Endothelial cell of umbilical vein (primary cell): ENCODE measurements around the gene IL18. TPM values are rescaled to one million over a fixed set of nuclear protein-coding genes. Genes with fewer than 3 reads are reported as not detected.

Experiments used
- BruUV-seq: library from RNA; stranded (reverse); fragments of 400-500 nt; replicated peaks from 2 replicates; lab custom pipeline; 2021; lab: Mats Ljungman, UMichigan
- CTCF ChIA-PET: fragments of 300-600, 350-600 bp; sonication (Branson Sonifier 250); formaldehyde crosslinking; loops from one replicate; lab custom pipeline; 2021; ENCODE audit warnings: antibody characterized with exemption, inconsistent platforms; lab: Charles Lee
- POLR2A ChIA-PET: fragments of 300-600, 350-600 bp; sonication (Branson Sonifier 250); formaldehyde crosslinking; loops from one replicate; lab custom pipeline; 2021; ENCODE audit warnings: antibody characterized with exemption, inconsistent platforms; lab: Charles Lee
- DNase-seq: peaks from one replicate; pipeline ENCODE4 v3.0.0-alpha.2; 2011; ENCODE audit warnings: low read depth, low spot score
- FAIRE-seq: peaks from 2 replicates; lab custom pipeline; 2011; peaks lifted over from hg19 to GRCh38; lab: Jason Lieb, UNC
- H2AFZ ChIP-seq: 2 replicates; pipeline ENCODE4 v1.6.0; 2012; ENCODE audit warnings: low read depth, low read length, control low read depth, inconsistent platforms
- H3K27ac ChIP-seq: 2 replicates; pipeline ENCODE4 v1.5.1; 2011; ENCODE audit warnings: low read depth, mild to moderate bottlenecking, control low read depth, low read length, moderate library complexity; ENCODE audit not compliant: insufficient read depth
- H3K27me3 ChIP-seq, 2 experiments: 2 replicates each; pipeline versions ENCODE4 v1.6.0 to v1.6.1; 2011; ENCODE audit warnings: low read length in 2 of 2, mixed read lengths in 1 of 2; ENCODE audit not compliant: control insufficient read depth in 2 of 2, insufficient read depth in 2 of 2
- H3K36me3 ChIP-seq, 2 experiments: 2 replicates in 1 of 2; 3 replicates in 1 of 2; pipeline ENCODE4 v1.5.1; 2011; ENCODE audit warnings: low read length in 2 of 2, mild to moderate bottlenecking in 1 of 2, moderate library complexity in 1 of 2; ENCODE audit not compliant: control insufficient read depth in 2 of 2, insufficient read depth in 2 of 2; ENCODE audit errors: extremely low read depth in 1 of 2
- H3K4me1 ChIP-seq: 3 replicates; pipeline ENCODE4 v1.5.1; 2011; ENCODE audit warnings: mild to moderate bottlenecking, low read length; ENCODE audit not compliant: control insufficient read depth, insufficient read depth; ENCODE audit errors: extremely low read depth
- H3K4me2 ChIP-seq: 2 replicates; pipeline ENCODE4 v1.6.1; 2011; ENCODE audit warnings: low read length, control low read depth, mixed read lengths; ENCODE audit not compliant: insufficient read depth
- H3K4me3 ChIP-seq, 3 experiments: fragments of 200-600 bp in 1 of 3; sonication (generic), shearing (Covaris generic) in 1 of 3; replicated peaks in 1 of 3; 2 replicates each; pipeline ENCODE4 v1.5.1; 2011 to 2016; ENCODE audit warnings: control low read depth in 3 of 3, low read length in 3 of 3, mild to moderate bottlenecking in 2 of 3, inconsistent platforms in 1 of 3, low read depth in 1 of 3, moderate library complexity in 1 of 3; ENCODE audit not compliant: insufficient read depth in 1 of 3
- H3K79me2 ChIP-seq: 2 replicates; pipeline ENCODE4 v1.6.0; 2012; ENCODE audit warnings: low read length, inconsistent platforms; ENCODE audit not compliant: control insufficient read depth, insufficient read depth
- H3K9ac ChIP-seq: replicated peaks from 2 replicates; pipeline ENCODE3; 2011; ENCODE audit warnings: low read length, control low read depth; ENCODE audit not compliant: insufficient read depth; ENCODE audit errors: extremely low read depth
- H3K9me1 ChIP-seq: replicated peaks from 3 replicates; pipeline ENCODE4 v1.6.0; 2011; ENCODE audit warnings: mild to moderate bottlenecking, low read length; ENCODE audit not compliant: control insufficient read depth, insufficient read depth; ENCODE audit errors: extremely low read depth
- H3K9me3 ChIP-seq: replicated peaks from 2 replicates; pipeline ENCODE4 v1.5.1; 2012; ENCODE audit warnings: low read length, inconsistent platforms; ENCODE audit not compliant: control insufficient read depth, insufficient read depth
- H4K20me1 ChIP-seq: replicated peaks from 2 replicates; pipeline ENCODE3; 2011; ENCODE audit warnings: mild to moderate bottlenecking, low read length; ENCODE audit not compliant: control insufficient read depth, insufficient read depth; ENCODE audit errors: extremely low read depth
- EZH2 ChIP-seq: IDR thresholded peaks from 2 replicates; pipeline ENCODE4 v1.6.1; 2012; ENCODE audit warnings: borderline replicate concordance, low read depth, mild to moderate bottlenecking, moderate library complexity, low read length, inconsistent platforms; ENCODE audit not compliant: severe bottlenecking
- FOS ChIP-seq: IDR thresholded peaks from 2 replicates; pipeline ENCODE4 v1.6.1; 2011; ENCODE audit warnings: mild to moderate bottlenecking, low read length, moderate library complexity, borderline replicate concordance; ENCODE audit not compliant: insufficient read depth
- GATA2 ChIP-seq: IDR thresholded peaks from 2 replicates; pipeline ENCODE4 v1.7.0; 2011; ENCODE audit warnings: low read depth, mild to moderate bottlenecking, moderate library complexity, mixed read lengths, low read length; ENCODE audit not compliant: insufficient read length, insufficient read depth
- JUN ChIP-seq: IDR thresholded peaks from 2 replicates; pipeline ENCODE4 v1.6.1; 2011; ENCODE audit warnings: borderline replicate concordance, low read depth; ENCODE audit not compliant: insufficient read length, insufficient read depth
- MYC ChIP-seq: IDR thresholded peaks from one replicate; pipeline ENCODE4 v1.6.1; 2011; ENCODE audit warnings: mild to moderate bottlenecking, low read depth, low read length
- POLR2A ChIP-seq: IDR thresholded peaks from 2 replicates; pipeline ENCODE4 v1.6.1; 2012; ENCODE audit warnings: low read depth, mild to moderate bottlenecking, control low read depth, low read length
- POLR2AphosphoS5 ChIP-seq: IDR thresholded peaks from 2 replicates; pipeline ENCODE4 v1.6.1; 2012; ENCODE audit warnings: low read depth, mild to moderate bottlenecking, control low read depth, low read length, moderate library complexity; ENCODE audit not compliant: insufficient read depth
- dilution Hi-C: fragments of 300-500 bp; cut with MboI; formaldehyde crosslinking; loops from one replicate; pipeline ENCODE4 v1.15.0; 2019; ENCODE audit warnings: low sequenced_read_pairs; ENCODE audit not compliant: extremely low pct_ligation_motif_present
- intact Hi-C: fragments of 100-400 bp; cut with micrococcal nuclease; formaldehyde crosslinking; loops from one replicate; pipeline ENCODE4 v1.10.0; 2022
- polyA plus RNA-seq, 4 experiments: library from polyadenylated mRNA; depleted of rRNA in 3 of 4; stranded (reverse) in 3 of 4; unstranded in 1 of 4; fragments of >200 nt; gene quantifications; 2 replicates each; pipeline versions ENCODE4 v1.2.1 to v1.2.3, GENCODE V29; 2011 to 2012; ENCODE audit warnings: missing spikeins in 1 of 4
- total RNA-seq: library from RNA; stranded (reverse); gene quantifications from 2 replicates; pipeline ENCODE4 v1.2.3, GENCODE V29; 2021
- TF ChIP-seq, protein P1 (sequence below): IDR thresholded peaks from 2 replicates; pipeline ENCODE4 v1.6.1; 2011; ENCODE audit not compliant: insufficient read depth, insufficient read length
- TF ChIP-seq, protein P2 (sequence below), 2 donors: IDR thresholded peaks; 1 replicate in 1 of 2; 2 replicates in 1 of 2; pipeline ENCODE4 v1.5.1; 2011; ENCODE audit warnings: low read length in 2 of 2, mild to moderate bottlenecking in 2 of 2, moderate library complexity in 2 of 2, control low read depth in 1 of 2, inconsistent platforms in 1 of 2, low read depth in 1 of 2; ENCODE audit not compliant: insufficient read depth in 1 of 2; ENCODE audit errors: extremely low read depth in 1 of 2

IL18 gene
- total and polyA plus RNA-seq, 2 donors (not counting 3 experiments of a cell fraction or from before 2014, with no cell fraction given): 0.73 to 1.5 TPM

DNA sequence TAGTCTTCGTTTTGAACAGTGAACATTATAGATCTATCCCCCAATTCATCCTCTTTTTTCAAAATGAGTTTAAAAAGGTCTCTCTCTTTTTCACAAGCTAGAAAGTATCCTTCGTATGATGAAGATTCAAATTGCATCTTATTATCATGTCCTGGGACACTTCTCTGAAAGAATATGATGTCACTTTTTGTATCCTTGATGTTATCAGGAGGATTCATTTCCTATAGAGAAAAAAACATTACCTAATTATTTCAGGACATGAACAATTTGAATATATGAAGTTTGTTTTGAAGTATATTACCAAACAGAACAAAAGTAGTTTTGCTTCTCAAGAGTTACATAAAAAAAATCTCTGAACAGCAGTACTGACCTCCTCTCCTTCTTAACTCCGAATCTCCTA lies 20.3 kb downstream of the IL18 start:
- no peak overlapping the region for H3K27ac ChIP-seq
- POLR2A ChIA-PET: no interaction called here
- H3K9me1 ChIP-seq: no peaks in the 10 kb centered on the region
- dilution Hi-C loops: no loop called here
- no peak overlapping the region for H3K4me2 ChIP-seq
- H3K36me3 ChIP-seq: no peaks in the 10 kb centered on the region
- H3K27me3 ChIP-seq: no peaks in the 10 kb centered on the region
- intact Hi-C loops: no loop called here
- H2AFZ ChIP-seq: no peak overlapping the region
- no peaks in the 10 kb centered on the region for H3K9me3 ChIP-seq
- H3K4me3 ChIP-seq: no peak overlapping the region
- no peaks in the 10 kb centered on the region for H3K4me1 ChIP-seq
- TF ChIP-seq EZH2 (no peak), JUN (no peak), GATA2 (no peak)
- H3K9ac ChIP-seq: no peak overlapping the region
- CTCF ChIA-PET: interaction anchor here (0.7 to 1.1 kb wide), 2 partner anchors 9 to 13 kb away, joined by 3 read pairs; no protein-coding TSS in a partner anchor
- FAIRE-seq: no peak
- BruUV-seq: no TSS peak
- H3K79me2 ChIP-seq: no peaks in the 10 kb centered on the region
- no peak for DNase-seq
- H4K20me1 ChIP-seq: no peaks in the 10 kb centered on the region

DNA sequence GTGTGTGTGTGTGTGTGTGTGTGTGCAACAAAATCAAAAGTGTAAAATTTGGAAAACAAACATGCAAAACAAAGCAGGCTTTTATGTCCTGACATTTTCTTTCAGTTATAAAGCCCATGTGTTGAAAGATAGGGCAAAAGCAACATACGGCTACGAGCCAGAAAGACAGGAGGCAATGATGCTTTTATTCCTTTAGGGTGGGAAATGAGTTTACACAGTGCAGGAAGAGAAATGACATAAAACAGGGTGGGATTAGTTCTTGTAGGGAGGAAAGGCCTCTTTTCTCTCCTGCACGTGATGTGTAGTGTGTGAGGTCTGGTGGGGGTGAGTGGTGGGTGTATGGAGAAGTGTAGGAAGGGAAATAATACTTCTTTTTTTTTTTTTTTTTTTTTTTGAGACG lies 29.4 kb downstream of the IL18 start:
- Histone ChIP-seq H3K36me3 (no peaks in the 10 kb centered on the region), H3K79me2 (no peaks in the 10 kb centered on the region), H3K9me1 (no peaks in the 10 kb centered on the region), H3K4me3 (no peak overlapping the region), H3K4me1 (no peaks in the 10 kb centered on the region), H3K27ac (no peak overlapping the region), H3K27me3 (no peaks in the 10 kb centered on the region), H3K9me3 (no peaks in the 10 kb centered on the region), H3K9ac (no peak overlapping the region), H2AFZ (no peak overlapping the region), H3K4me2 (no peak overlapping the region), H4K20me1 (no peaks in the 10 kb centered on the region)
- intact Hi-C loops: no loop called here
- FAIRE-seq (no peak), DNase-seq (no peak)
- POLR2A ChIA-PET: no interaction called here
- TF ChIP-seq, protein P1, sequence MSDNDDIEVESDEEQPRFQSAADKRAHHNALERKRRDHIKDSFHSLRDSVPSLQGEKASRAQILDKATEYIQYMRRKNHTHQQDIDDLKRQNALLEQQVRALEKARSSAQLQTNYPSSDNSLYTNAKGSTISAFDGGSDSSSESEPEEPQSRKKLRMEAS: no peak
- TF ChIP-seq EZH2 (no peak), GATA2 (no peak), FOS (no peak), JUN (no peak), POLR2AphosphoS5 (no peak), MYC (no peak), POLR2A (no peak)
- TF ChIP-seq, protein P2, sequence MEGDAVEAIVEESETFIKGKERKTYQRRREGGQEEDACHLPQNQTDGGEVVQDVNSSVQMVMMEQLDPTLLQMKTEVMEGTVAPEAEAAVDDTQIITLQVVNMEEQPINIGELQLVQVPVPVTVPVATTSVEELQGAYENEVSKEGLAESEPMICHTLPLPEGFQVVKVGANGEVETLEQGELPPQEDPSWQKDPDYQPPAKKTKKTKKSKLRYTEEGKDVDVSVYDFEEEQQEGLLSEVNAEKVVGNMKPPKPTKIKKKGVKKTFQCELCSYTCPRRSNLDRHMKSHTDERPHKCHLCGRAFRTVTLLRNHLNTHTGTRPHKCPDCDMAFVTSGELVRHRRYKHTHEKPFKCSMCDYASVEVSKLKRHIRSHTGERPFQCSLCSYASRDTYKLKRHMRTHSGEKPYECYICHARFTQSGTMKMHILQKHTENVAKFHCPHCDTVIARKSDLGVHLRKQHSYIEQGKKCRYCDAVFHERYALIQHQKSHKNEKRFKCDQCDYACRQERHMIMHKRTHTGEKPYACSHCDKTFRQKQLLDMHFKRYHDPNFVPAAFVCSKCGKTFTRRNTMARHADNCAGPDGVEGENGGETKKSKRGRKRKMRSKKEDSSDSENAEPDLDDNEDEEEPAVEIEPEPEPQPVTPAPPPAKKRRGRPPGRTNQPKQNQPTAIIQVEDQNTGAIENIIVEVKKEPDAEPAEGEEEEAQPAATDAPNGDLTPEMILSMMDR (IDR thresholded peaks at IDR 0.05; ENCODE audit: extremely low read depth in 1 of 2, insufficient read depth in 1 of 2, low read depth in 1 of 2, low read length in 2 of 2): no peak
- BruUV-seq: no TSS peak
- dilution Hi-C loops: no loop called here
- CTCF ChIA-PET: interaction anchor here (1.0 to 1.5 kb wide), 4 partner anchors 9 to 30 kb away, joined by 3 to 4 read pairs (median 4); partner anchors contain the start of gene IL18
